BE2C (cell line): ENCODE measurements around the gene TBC1D22A.

Experiments used
- DNase-seq: peaks from one replicate; pipeline ENCODE4 v3.0.0-alpha.2; 2020
- H3K27me3 ChIP-seq: fragments of 250-450 bp; sonication (Bioruptor Pico); 2 replicates; pipeline ENCODE4 v1.5.1; 2020; ENCODE audit warnings: mild to moderate bottlenecking
- H3K36me3 ChIP-seq: fragments of 250-450 bp; sonication (Bioruptor Pico); 2 replicates; pipeline ENCODE4 v1.5.1; 2020; ENCODE audit warnings: mild to moderate bottlenecking
- H3K4me1 ChIP-seq: fragments of 250-450 bp; sonication (Bioruptor Pico); 2 replicates; pipeline ENCODE4 v1.5.1; 2020
- H3K4me3 ChIP-seq: 2 replicates; pipeline ENCODE4 v1.5.1; 2011; ENCODE audit warnings: low read depth, low read length
- H3K9me3 ChIP-seq: fragments of 250-450 bp; sonication (Bioruptor Pico); 2 replicates; pipeline ENCODE4 v1.5.1; 2020
- CTCF ChIP-seq: IDR thresholded peaks from 2 replicates; pipeline ENCODE4 v1.5.1; 2012; ENCODE audit warnings: mild to moderate bottlenecking, low read depth, low read length

TBC1D22A gene

GRCh38 chr22:46863794-46864193 lies 101.3 kb downstream of the TBC1D22A start:
- no peak for DNase-seq
- no peaks in the 10 kb centered on the region for H3K36me3 ChIP-seq
- TF ChIP-seq CTCF: no peak
- no peaks in the 10 kb centered on the region for H3K27me3 ChIP-seq
- no peak overlapping the region for H3K4me3 ChIP-seq
- H3K9me3 ChIP-seq: no peaks in the 10 kb centered on the region
- no peaks in the 10 kb centered on the region for H3K4me1 ChIP-seq

- no peak for DNase-seq
- no peaks in the 10 kb centered on the region for H3K27me3 ChIP-seq
- H3K9me3 ChIP-seq: no peaks in the 10 kb centered on the region
- TF ChIP-seq CTCF: no peak
- no peak overlapping the region for H3K4me3 ChIP-seq
- H3K4me1 ChIP-seq: no peaks in the 10 kb centered on the region
- no peaks in the 10 kb centered on the region for H3K36me3 ChIP-seq
These were observed 102.0 kb downstream of the TBC1D22A start for GRCh38 chr22:46864314-46865051.

- no peak for DNase-seq
- Histone ChIP-seq H3K27me3 (no peaks in the 10 kb centered on the region), H3K9me3 (no peaks in the 10 kb centered on the region), H3K4me3 (no peak overlapping the region), H3K4me1 (no peaks in the 10 kb centered on the region), H3K36me3 (no peaks in the 10 kb centered on the region)
- TF ChIP-seq CTCF: no peak
These were observed 102.6 kb downstream of the TBC1D22A start for GRCh38 chr22:46865052-46865434.

GRCh38 chr22:46865642-46866041 lies 103.2 kb downstream of the TBC1D22A start:
- no peaks in the 10 kb centered on the region for H3K9me3 ChIP-seq
- H3K4me3 ChIP-seq: no peak overlapping the region
- no peaks in the 10 kb centered on the region for H3K27me3 ChIP-seq
- H3K4me1 ChIP-seq: no peaks in the 10 kb centered on the region
- DNase-seq: no peak
- no peaks in the 10 kb centered on the region for H3K36me3 ChIP-seq
- no peak for TF ChIP-seq CTCF

- TF ChIP-seq CTCF: no peak
- no peaks in the 10 kb centered on the region for H3K27me3 ChIP-seq
- H3K36me3 ChIP-seq: no peaks in the 10 kb centered on the region
- no peak for DNase-seq
- H3K4me1 ChIP-seq: no peaks in the 10 kb centered on the region
- H3K4me3 ChIP-seq: no peak overlapping the region
- no peaks in the 10 kb centered on the region for H3K9me3 ChIP-seq
These were observed 104.1 kb downstream of the TBC1D22A start for GRCh38 chr22:46866591-46866990.

- DNase-seq: no peak
- Histone ChIP-seq H3K36me3 (no peaks in the 10 kb centered on the region), H3K4me1 (no peaks in the 10 kb centered on the region), H3K4me3 (no peak overlapping the region), H3K27me3 (no peaks in the 10 kb centered on the region), H3K9me3 (no peaks in the 10 kb centered on the region)
- no peak for TF ChIP-seq CTCF
These were observed 104.7 kb downstream of the TBC1D22A start for GRCh38 chr22:46867106-46867505.
